ENCODE results near the gene SLC26A11. TPM values are rescaled to one million over a fixed set of nuclear protein-coding genes. Genes with fewer than 3 reads are reported as not detected.

Gene SLC26A11
- total RNA-seq, 4 donors from 2014 or later, result 7.9 to 19.7 (median 13.7) TPM

GRCh38 chr17:80212962-80213642, 7.1 kb upstream of the SLC26A11 start:
- peaks cover 0 to 4% (median 0%) of the 10 kb centered on the region in 3 donors for H3K4me1 ChIP-seq
- H3K27ac ChIP-seq, result no peak overlapping the region
- WGBS, 2 donors (ENCODE audit: low coverage in 1 of 2), result 81 to 94% methylated on average over 6 to 13 of the region's 19 CpGs
- no peak overlapping the region for H3K4me3 ChIP-seq
- no peaks in the 10 kb centered on the region for H3K27me3 ChIP-seq
- H3K9me3 ChIP-seq, result no peaks in the 10 kb centered on the region
- no peak for ATAC-seq
- TF ChIP-seq POLR2AphosphoS5 (IDR thresholded peaks at IDR 0.05), result no peak
- TF ChIP-seq EP300 (IDR thresholded peaks at IDR 0.05), result no peak
- TF ChIP-seq CTCF (IDR thresholded peaks at IDR 0.05), result no peak
- TF ChIP-seq POLR2A (IDR thresholded peaks at IDR 0.05), result no peak
- peaks cover 0 to 100% of the 10 kb centered on the region in 2 donors for H3K36me3 ChIP-seq

DNA sequence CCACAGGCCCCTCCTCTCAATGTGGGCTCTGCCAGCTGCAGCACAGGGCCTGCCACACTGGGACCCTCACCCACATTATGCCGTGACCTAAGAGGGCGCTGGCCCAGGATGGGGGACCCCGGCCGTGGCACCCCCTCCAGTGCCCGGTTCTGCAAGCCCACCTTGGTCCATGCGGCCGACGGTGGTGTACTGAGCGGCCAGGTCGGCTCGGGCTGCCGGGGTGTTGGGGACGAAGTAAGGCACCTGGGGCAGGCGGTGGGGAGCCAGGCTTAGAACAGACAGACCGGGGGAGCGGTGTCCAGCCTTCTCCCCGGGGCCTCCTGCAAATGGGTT, 6.6 kb upstream of the SLC26A11 start:
- no peak for TF ChIP-seq POLR2AphosphoS5 (IDR thresholded peaks at IDR 0.05)
- no peak for TF ChIP-seq POLR2A (IDR thresholded peaks at IDR 0.05)
- TF ChIP-seq EP300 (IDR thresholded peaks at IDR 0.05), result no peak
- TF ChIP-seq CTCF (IDR thresholded peaks at IDR 0.05), result no peak
- Histone ChIP-seq H3K36me3 (peaks cover 0 to 95% of the 10 kb centered on the region in 2 donors), H3K27ac (no peak overlapping the region), H3K9me3 (no peaks in the 10 kb centered on the region), H3K4me3 (no peak overlapping the region), H3K27me3 (no peaks in the 10 kb centered on the region), H3K4me1 (peaks cover 0 to 9% (median 0%) of the 10 kb centered on the region in 3 donors)
- WGBS, 2 donors (ENCODE audit: low coverage in 1 of 2), result no CpG with 5 or more reads among the region's 17 CpGs
- no peak for ATAC-seq

GRCh38 chr17:80214012-80214877, 6.0 kb upstream of the SLC26A11 start:
- no peaks in the 10 kb centered on the region for H3K9me3 ChIP-seq
- WGBS, 2 donors (ENCODE audit: low coverage in 1 of 2), result 76 to 94% methylated on average over 5 to 9 of the region's 48 CpGs
- H3K27ac ChIP-seq, result no peak overlapping the region
- no peaks in the 10 kb centered on the region for H3K27me3 ChIP-seq
- H3K36me3 ChIP-seq, result peaks cover 0 to 89% of the 10 kb centered on the region in 2 donors
- H3K4me3 ChIP-seq, result no peak overlapping the region
- TF ChIP-seq EP300 (IDR thresholded peaks at IDR 0.05), result no peak
- TF ChIP-seq POLR2A (IDR thresholded peaks at IDR 0.05), result no peak
- TF ChIP-seq POLR2AphosphoS5 (IDR thresholded peaks at IDR 0.05), result no peak
- no peak for TF ChIP-seq CTCF (IDR thresholded peaks at IDR 0.05)
- no peak for ATAC-seq
- peaks cover 0 to 15% (median 0%) of the 10 kb centered on the region in 3 donors for H3K4me1 ChIP-seq

DNA sequence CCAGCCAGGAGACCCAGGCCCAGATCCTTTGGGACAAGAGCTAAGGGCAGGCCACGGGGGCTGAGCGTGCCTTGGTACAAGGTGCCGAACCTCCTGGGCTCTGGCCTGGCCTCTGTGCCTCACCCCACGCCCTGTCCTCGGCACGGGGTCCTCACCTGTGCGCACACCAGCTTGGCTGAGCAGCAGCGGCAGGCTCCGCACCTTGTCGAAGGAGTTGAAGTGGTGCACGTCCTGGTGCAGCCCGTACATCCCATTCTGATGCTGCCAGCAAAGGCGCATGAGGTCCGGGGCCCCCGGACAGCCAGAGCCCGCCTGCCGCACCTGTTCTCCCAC, 5.4 kb upstream of the SLC26A11 start:
- WGBS, 2 donors (ENCODE audit: low coverage in 1 of 2), result 99% methylated on average over 10 of the region's 17 CpGs; no CpG with 5 or more reads in 1 of the 2 donors
- Histone ChIP-seq H3K27me3 (no peaks in the 10 kb centered on the region), H3K4me1 (peaks cover 0 to 21% (median 0%) of the 10 kb centered on the region in 3 donors), H3K27ac (no peak overlapping the region), H3K36me3 (peaks cover 0 to 83% of the 10 kb centered on the region in 2 donors), H3K9me3 (no peaks in the 10 kb centered on the region), H3K4me3 (no peak overlapping the region)
- TF ChIP-seq EP300 (IDR thresholded peaks at IDR 0.05) (no peak), POLR2AphosphoS5 (IDR thresholded peaks at IDR 0.05) (no peak), POLR2A (IDR thresholded peaks at IDR 0.05) (no peak), CTCF (IDR thresholded peaks at IDR 0.05) (no peak)
- no peak for ATAC-seq

Data from gastroesophageal sphincter (tissue), 4 donors.